Neural cell (in vitro differentiated cells): Measurements from ENCODE around the gene JPH2. TPM values are rescaled to one million over a fixed set of nuclear protein-coding genes. Genes with fewer than 3 reads are reported as not detected.

ENCODE experiments used
- H2AFZ ChIP-seq: fragments of 200-600, 300-800 bp; sonication (generic), shearing (Covaris generic); 2 replicates; pipeline ENCODE4 v1.6.0; 2014; ENCODE audit warnings: low read depth, mild to moderate bottlenecking, antibody characterized with exemption, low read length, moderate library complexity
- H3F3A ChIP-seq: fragments of 200-600 bp; shearing (Covaris generic); 2 replicates; pipeline ENCODE4 v1.6.1; 2016; ENCODE audit warnings: mild to moderate bottlenecking, moderate library complexity, mixed read lengths, antibody characterized with exemption, low read length; ENCODE audit not compliant: insufficient read depth, poor library complexity, severe bottlenecking
- H3K27ac ChIP-seq: fragments of 200-600, 300-800 bp; sonication (generic), shearing (Covaris generic); 2 replicates; pipeline ENCODE4 v1.5.1; 2014; ENCODE audit warnings: mild to moderate bottlenecking, low read length, moderate library complexity
- H3K27me3 ChIP-seq: fragments of 300-800, 200-600 bp; sonication (generic), shearing (Covaris generic); 2 replicates; pipeline ENCODE4 v1.6.0; 2014; ENCODE audit warnings: mild to moderate bottlenecking, low read depth, low read length, moderate library complexity; ENCODE audit not compliant: insufficient read depth
- H3K36me3 ChIP-seq: fragments of 300-800, 200-600 bp; sonication (generic), shearing (Covaris generic); 2 replicates; pipeline ENCODE4 v1.5.1; 2014; ENCODE audit warnings: mild to moderate bottlenecking, antibody characterized with exemption, low read length, moderate library complexity; ENCODE audit not compliant: insufficient read depth
- H3K4me2 ChIP-seq: fragments of 300-800, 200-600 bp; sonication (generic), shearing (Covaris generic); 2 replicates; pipeline ENCODE4 v1.6.0; 2014; ENCODE audit warnings: mild to moderate bottlenecking, low read length
- H3K4me3 ChIP-seq: fragments of 300-800, 200-600 bp; sonication (generic), shearing (Covaris generic); 2 replicates; pipeline ENCODE4 v1.5.1; 2014; ENCODE audit warnings: mild to moderate bottlenecking, low read length, moderate library complexity
- H3K79me2 ChIP-seq: fragments of 200-600 bp; shearing (Covaris generic); replicated peaks from 2 replicates; pipeline ENCODE4 v1.6.0; 2014; ENCODE audit warnings: mild to moderate bottlenecking, low read length, moderate library complexity; ENCODE audit not compliant: insufficient read depth
- H3K9ac ChIP-seq: fragments of 300-800, 200-600 bp; sonication (generic), shearing (Covaris generic); 2 replicates; pipeline ENCODE4 v1.6.1; 2016; ENCODE audit warnings: mild to moderate bottlenecking, low read length, mixed read lengths
- H3K9me2 ChIP-seq: fragments of 200-600 bp; shearing (Covaris generic); 2 replicates; pipeline ENCODE4 v1.6.1; 2016; ENCODE audit warnings: mild to moderate bottlenecking, low read length, mixed read lengths; ENCODE audit not compliant: insufficient read depth
- H3K9me3 ChIP-seq: fragments of 200-600, 300-800 bp; sonication (generic), shearing (Covaris generic); 2 replicates; pipeline ENCODE4 v1.6.1; 2016; ENCODE audit warnings: mild to moderate bottlenecking, mixed run types, low read length, moderate library complexity, mixed read lengths
- H4K20me1 ChIP-seq: fragments of 200-600 bp; shearing (Covaris generic); 2 replicates; pipeline ENCODE4 v1.6.1; 2016; ENCODE audit warnings: mild to moderate bottlenecking, mixed run types; ENCODE audit not compliant: insufficient read depth
- EP300 ChIP-seq: fragments of 450-650 bp; conservative IDR thresholded peaks from 2 replicates; pipeline ENCODE4 v1.6.1; 2014; ENCODE audit warnings: antibody characterized with exemption, mild to moderate bottlenecking, moderate library complexity; ENCODE audit not compliant: poor library complexity, severe bottlenecking
- EZH2 ChIP-seq: fragments of 200-600, 300-800 bp; shearing (Covaris generic), sonication (generic); IDR thresholded peaks from 2 replicates; pipeline ENCODE4 v1.6.1; 2014; ENCODE audit warnings: antibody characterized with exemption, low read length, borderline replicate concordance, mild to moderate bottlenecking; ENCODE audit not compliant: insufficient read depth, poor library complexity, severe bottlenecking
- MXI1 ChIP-seq: fragments of 450-650 bp; conservative IDR thresholded peaks from 2 replicates; pipeline ENCODE4 v1.6.1; 2014; ENCODE audit warnings: antibody characterized with exemption, mild to moderate bottlenecking; ENCODE audit not compliant: poor library complexity, severe bottlenecking
- POLR2AphosphoS5 ChIP-seq: IDR thresholded peaks from 2 replicates; pipeline ENCODE4 v1.6.1; 2012
- RAD21 ChIP-seq: fragments of 450-650 bp; conservative IDR thresholded peaks from 2 replicates; pipeline ENCODE4 v1.6.1; 2014; ENCODE audit warnings: antibody characterized with exemption, mild to moderate bottlenecking, moderate library complexity
- SMC3 ChIP-seq: fragments of 450-650 bp; conservative IDR thresholded peaks from 2 replicates; pipeline ENCODE4 v1.6.1; 2014; ENCODE audit warnings: antibody characterized with exemption, mild to moderate bottlenecking, moderate library complexity; ENCODE audit not compliant: poor library complexity
- TAF1 ChIP-seq: IDR thresholded peaks from 2 replicates; pipeline ENCODE4 v1.6.1; 2012; ENCODE audit warnings: low read depth
- polyA plus RNA-seq: library from polyadenylated mRNA; depleted of rRNA; stranded (reverse); fragments of >200 nt; gene quantifications from 2 replicates; pipeline ENCODE4 v1.2.3, GENCODE V29; 2014
- TF ChIP-seq, protein P1 (sequence below): fragments of 450-650 bp; IDR thresholded peaks from 2 replicates; pipeline ENCODE4 v1.5.1; 2014; ENCODE audit warnings: antibody characterized with exemption, mild to moderate bottlenecking, moderate library complexity; ENCODE audit not compliant: poor library complexity, severe bottlenecking
- TF ChIP-seq, protein P2 (sequence below): IDR thresholded peaks from 2 replicates; pipeline ENCODE4 v1.6.1; 2012; ENCODE audit warnings: borderline replicate concordance

The JPH2 gene
- polyA plus RNA-seq, 1 donor from 2014 or later: not detected

DNA sequence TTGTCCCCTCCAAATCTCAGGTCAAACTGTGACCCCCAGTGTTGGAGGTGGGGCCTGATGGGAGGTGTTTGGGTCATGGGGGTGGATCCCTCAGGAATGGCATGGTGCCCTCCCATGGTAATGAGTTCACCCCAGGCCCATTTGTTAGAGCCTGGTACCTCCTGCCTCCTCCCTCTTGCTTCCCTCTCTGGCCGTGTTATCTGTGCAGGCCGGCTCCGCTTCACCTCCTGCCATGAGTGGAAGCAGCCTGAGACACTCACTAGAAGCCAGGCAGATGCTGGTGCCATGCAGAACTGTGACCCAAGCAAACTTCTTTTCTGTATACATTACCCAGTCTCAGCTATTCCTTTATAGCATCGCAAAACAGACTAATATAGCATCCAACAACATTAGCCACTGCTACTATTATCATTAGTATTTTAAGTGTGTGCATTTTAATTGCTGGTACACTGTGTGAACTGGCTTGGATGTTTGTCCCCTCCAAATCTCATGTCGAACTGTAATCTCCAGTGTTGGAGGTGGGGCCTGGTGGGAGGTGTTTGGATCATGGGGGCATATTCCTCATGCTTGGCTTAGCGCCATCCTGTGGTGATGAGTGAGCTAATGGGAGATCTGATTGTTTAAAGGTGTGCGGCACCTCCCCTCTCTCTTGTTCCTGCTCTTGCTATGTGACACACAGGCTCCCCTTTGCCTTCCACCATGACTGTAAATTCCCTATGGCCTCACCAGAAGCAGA is 35.8 kb upstream of the JPH2 start:
- no peak overlapping the region for H3K9ac ChIP-seq
- TF ChIP-seq, protein P1, sequence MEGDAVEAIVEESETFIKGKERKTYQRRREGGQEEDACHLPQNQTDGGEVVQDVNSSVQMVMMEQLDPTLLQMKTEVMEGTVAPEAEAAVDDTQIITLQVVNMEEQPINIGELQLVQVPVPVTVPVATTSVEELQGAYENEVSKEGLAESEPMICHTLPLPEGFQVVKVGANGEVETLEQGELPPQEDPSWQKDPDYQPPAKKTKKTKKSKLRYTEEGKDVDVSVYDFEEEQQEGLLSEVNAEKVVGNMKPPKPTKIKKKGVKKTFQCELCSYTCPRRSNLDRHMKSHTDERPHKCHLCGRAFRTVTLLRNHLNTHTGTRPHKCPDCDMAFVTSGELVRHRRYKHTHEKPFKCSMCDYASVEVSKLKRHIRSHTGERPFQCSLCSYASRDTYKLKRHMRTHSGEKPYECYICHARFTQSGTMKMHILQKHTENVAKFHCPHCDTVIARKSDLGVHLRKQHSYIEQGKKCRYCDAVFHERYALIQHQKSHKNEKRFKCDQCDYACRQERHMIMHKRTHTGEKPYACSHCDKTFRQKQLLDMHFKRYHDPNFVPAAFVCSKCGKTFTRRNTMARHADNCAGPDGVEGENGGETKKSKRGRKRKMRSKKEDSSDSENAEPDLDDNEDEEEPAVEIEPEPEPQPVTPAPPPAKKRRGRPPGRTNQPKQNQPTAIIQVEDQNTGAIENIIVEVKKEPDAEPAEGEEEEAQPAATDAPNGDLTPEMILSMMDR: no peak
- H3K36me3 ChIP-seq: no peaks in the 10 kb centered on the region
- no peaks in the 10 kb centered on the region for H4K20me1 ChIP-seq
- no peak overlapping the region for H3K27ac ChIP-seq
- H3K27me3 ChIP-seq: no peaks in the 10 kb centered on the region
- no peaks in the 10 kb centered on the region for H3K9me3 ChIP-seq
- H2AFZ ChIP-seq: no peak overlapping the region
- no peak overlapping the region for H3K4me3 ChIP-seq
- H3K79me2 ChIP-seq: no peaks in the 10 kb centered on the region
- H3K9me2 ChIP-seq: no peaks in the 10 kb centered on the region
- no peaks in the 10 kb centered on the region for H3F3A ChIP-seq
- H3K4me2 ChIP-seq: no peak overlapping the region

DNA sequence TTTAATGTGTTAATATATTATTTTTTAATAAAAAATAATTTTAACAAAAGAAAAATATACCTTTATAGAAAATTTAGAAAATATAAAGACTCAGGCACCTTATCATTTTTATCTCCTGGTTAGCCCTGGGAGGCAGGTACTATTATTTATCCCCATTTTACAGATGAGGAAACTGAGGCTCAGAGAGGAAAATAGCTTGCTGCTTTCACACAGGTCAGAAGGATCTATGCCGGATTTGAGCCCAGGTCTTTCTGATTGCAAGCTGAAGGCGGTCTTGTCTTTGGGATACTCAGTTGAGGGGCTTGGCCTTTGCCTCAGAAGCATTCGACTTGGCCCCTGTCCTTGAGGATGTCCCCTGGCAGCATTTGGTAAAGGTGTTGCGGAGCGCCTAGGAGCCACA is 35.0 kb upstream of the JPH2 start:
- no peak overlapping the region for H3K4me3 ChIP-seq
- H2AFZ ChIP-seq: no peak overlapping the region
- no peaks in the 10 kb centered on the region for H3K79me2 ChIP-seq
- no peaks in the 10 kb centered on the region for H3K9me3 ChIP-seq
- no peak overlapping the region for H3K27ac ChIP-seq
- H3K9ac ChIP-seq: no peak overlapping the region
- TF ChIP-seq POLR2AphosphoS5 (no peak), RAD21 (no peak), SMC3 (no peak), EZH2 (no peak), TAF1 (no peak), EP300 (no peak), MXI1 (no peak)
- TF ChIP-seq, protein P2, sequence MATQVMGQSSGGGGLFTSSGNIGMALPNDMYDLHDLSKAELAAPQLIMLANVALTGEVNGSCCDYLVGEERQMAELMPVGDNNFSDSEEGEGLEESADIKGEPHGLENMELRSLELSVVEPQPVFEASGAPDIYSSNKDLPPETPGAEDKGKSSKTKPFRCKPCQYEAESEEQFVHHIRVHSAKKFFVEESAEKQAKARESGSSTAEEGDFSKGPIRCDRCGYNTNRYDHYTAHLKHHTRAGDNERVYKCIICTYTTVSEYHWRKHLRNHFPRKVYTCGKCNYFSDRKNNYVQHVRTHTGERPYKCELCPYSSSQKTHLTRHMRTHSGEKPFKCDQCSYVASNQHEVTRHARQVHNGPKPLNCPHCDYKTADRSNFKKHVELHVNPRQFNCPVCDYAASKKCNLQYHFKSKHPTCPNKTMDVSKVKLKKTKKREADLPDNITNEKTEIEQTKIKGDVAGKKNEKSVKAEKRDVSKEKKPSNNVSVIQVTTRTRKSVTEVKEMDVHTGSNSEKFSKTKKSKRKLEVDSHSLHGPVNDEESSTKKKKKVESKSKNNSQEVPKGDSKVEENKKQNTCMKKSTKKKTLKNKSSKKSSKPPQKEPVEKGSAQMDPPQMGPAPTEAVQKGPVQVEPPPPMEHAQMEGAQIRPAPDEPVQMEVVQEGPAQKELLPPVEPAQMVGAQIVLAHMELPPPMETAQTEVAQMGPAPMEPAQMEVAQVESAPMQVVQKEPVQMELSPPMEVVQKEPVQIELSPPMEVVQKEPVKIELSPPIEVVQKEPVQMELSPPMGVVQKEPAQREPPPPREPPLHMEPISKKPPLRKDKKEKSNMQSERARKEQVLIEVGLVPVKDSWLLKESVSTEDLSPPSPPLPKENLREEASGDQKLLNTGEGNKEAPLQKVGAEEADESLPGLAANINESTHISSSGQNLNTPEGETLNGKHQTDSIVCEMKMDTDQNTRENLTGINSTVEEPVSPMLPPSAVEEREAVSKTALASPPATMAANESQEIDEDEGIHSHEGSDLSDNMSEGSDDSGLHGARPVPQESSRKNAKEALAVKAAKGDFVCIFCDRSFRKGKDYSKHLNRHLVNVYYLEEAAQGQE: no peak
- TF ChIP-seq, protein P1: no peak
- no peaks in the 10 kb centered on the region for H3K27me3 ChIP-seq
- H3K36me3 ChIP-seq: no peaks in the 10 kb centered on the region
- H4K20me1 ChIP-seq: no peaks in the 10 kb centered on the region
- H3K4me2 ChIP-seq: no peak overlapping the region
- H3K9me2 ChIP-seq: no peaks in the 10 kb centered on the region
- H3F3A ChIP-seq: no peaks in the 10 kb centered on the region
